ENCODE data around the gene GSN.

DNA sequence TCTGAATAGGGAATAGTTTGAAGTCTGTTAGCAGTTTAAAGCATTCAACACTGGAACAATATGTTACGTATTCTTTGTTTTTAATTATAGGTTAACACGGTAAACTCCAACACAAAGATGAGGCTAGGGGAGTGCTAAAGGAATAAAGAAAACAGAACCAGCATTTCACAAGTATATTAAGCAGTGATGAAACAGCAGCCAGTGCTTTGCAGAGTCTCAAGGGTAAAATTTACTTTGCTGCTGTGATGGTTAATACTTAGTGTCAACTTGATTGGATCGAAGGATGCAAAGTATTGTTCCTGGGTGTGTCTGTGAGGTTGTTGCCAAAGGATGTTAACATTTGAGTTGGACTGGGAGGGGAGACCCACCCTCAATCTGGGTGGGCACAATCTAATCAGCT lies 30.0 kb upstream of the GSN start:
- TF ChIP-seq POLR2AphosphoS5 (IDR thresholded peaks at IDR 0.05; ENCODE audit: borderline replicate concordance, low read depth, low read length) (no peak), FOXP2 (optimal IDR thresholded peaks at IDR 0.05; ENCODE audit: control extremely low read depth, extremely low read length, insufficient read depth) (no peak), EZH2 (IDR thresholded peaks at IDR 0.05) (no peak)
